Bronchial epithelial cell (primary cell): Measurements from ENCODE around the gene MPZL1. TPM values are rescaled to one million over a fixed set of nuclear protein-coding genes. Genes with fewer than 3 reads are reported as not detected.
A peak's percentile ranks its signal among the peaks of the same experiment; 100 is the strongest.

ENCODE experiments used
- DNase-seq: peaks from one replicate; pipeline ENCODE4 v3.0.0-alpha.2; 2010; ENCODE audit warnings: low read depth
- FAIRE-seq: peaks from 2 replicates; lab custom pipeline; 2011; peaks lifted over from hg19 to GRCh38; lab: Jason Lieb, UNC
- H3K27me3 ChIP-seq: 2 replicates; pipeline ENCODE4 v1.5.1; 2011; ENCODE audit warnings: low read length; ENCODE audit not compliant: control insufficient read depth, insufficient read depth
- H3K36me3 ChIP-seq: 2 replicates; pipeline ENCODE4 v1.5.1; 2011; ENCODE audit warnings: low read length; ENCODE audit not compliant: control insufficient read depth, insufficient read depth
- H3K4me3 ChIP-seq: 2 replicates; pipeline ENCODE4 v1.5.1; 2011; ENCODE audit warnings: mild to moderate bottlenecking, low read depth, low read length, control low read depth
- CTCF ChIP-seq: IDR thresholded peaks from 2 replicates; pipeline ENCODE4 v1.5.1; 2011; ENCODE audit warnings: mild to moderate bottlenecking, moderate library complexity, low read length, control low read depth, inconsistent platforms; ENCODE audit not compliant: insufficient read depth, severe bottlenecking
- total RNA-seq: library from RNA; depleted of rRNA; stranded (reverse); fragments of >200 nt; gene quantifications from 2 replicates; pipeline ENCODE4 v1.2.1, GENCODE V29; 2014

Gene MPZL1
- total RNA-seq, 1 donor from 2014 or later, result 95.6 TPM

GRCh38 chr1:167774710-167775109 is 52.9 kb downstream of the MPZL1 start:
- H3K4me3 ChIP-seq, result no peak overlapping the region
- no peaks in the 10 kb centered on the region for H3K27me3 ChIP-seq
- H3K36me3 ChIP-seq, result peaks cover 14% of the 10 kb centered on the region
- FAIRE-seq (no peak), DNase-seq (peak; percentile 59)
- TF ChIP-seq CTCF, result no peak

DNA sequence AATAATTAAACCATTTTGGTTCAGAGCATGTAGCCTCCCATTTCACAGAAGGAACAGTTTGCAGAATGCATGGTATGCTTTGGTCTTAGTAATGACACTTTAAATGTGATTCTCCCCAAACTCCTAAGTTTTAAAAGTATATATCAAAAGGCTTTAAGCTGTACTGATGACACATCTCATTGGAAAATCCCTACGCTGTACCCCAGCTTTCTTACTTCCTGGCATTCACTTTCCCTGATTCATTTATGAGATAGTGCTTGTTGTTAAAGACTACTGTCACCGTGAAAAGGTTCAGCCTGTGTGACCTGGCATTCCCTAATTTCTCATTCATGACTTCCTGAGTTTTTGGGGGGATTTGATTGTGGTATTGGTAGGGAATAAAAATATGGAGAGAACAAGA is 53.4 kb downstream of the MPZL1 start:
- DNase-seq (peak; percentile 62), FAIRE-seq (no peak)
- TF ChIP-seq CTCF, result no peak
- Histone ChIP-seq H3K36me3 (peaks cover 12% of the 10 kb centered on the region), H3K27me3 (no peaks in the 10 kb centered on the region), H3K4me3 (no peak overlapping the region)

DNA sequence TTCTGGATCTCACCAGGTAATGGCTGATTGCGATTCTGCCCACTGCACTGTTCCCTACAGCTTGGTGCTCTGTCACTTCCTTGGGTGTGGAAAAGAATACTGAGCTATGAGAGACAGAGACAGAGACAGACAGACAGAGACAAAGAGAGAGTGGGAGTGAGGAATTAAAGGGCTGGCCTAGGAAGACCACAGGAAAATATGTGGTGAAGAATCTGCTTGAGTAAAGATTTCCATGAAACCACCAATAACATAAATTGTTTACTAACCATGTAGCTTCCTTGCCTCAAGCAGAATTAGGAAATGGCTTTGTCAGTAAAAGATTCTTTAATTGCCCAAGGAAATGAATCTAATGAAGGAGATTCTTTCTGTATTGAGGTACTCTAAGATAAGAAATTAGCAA is 54.4 kb downstream of the MPZL1 start:
- no peak for TF ChIP-seq CTCF
- DNase-seq, result no peak
- FAIRE-seq, result peak; percentile 90
- peaks cover 9% of the 10 kb centered on the region for H3K36me3 ChIP-seq
- no peaks in the 10 kb centered on the region for H3K27me3 ChIP-seq
- H3K4me3 ChIP-seq, result no peak overlapping the region

DNA sequence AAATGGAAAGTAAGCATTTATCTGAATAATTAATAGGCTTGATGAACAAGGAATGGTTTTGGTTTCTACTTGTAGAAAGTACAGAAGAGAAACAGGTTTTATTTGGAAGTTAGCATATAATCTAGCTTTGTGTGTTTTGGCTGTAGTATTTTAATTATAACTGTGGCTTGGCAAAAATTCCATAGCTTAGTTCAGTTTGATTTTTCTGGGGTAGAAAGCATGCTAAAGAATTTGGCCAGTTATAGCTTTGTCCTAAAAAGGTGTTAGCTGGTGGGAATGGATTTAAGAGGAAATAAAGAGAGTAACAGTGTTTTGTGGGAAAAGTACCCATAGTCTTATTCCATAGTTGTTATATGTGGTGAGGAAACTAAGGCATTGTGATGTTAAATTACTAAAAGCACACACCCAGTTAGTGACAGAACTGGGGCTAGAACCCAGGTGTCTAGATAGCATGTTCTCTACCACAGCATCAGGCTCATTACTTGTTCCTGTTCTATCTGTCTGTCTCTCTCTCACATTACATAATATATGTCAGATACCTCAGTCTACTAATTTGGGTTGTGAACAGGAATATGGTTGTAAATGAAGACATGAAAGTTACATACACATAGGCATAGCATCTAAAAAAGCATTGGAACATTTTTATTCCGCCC is 55.0 kb downstream of the MPZL1 start:
- Histone ChIP-seq H3K27me3 (no peaks in the 10 kb centered on the region), H3K4me3 (no peak overlapping the region), H3K36me3 (peaks cover 8% of the 10 kb centered on the region)
- FAIRE-seq (no peak), DNase-seq (no peak)
- TF ChIP-seq CTCF, result no peak

GRCh38 chr1:167777269-167777650 is 55.5 kb downstream of the MPZL1 start:
- Histone ChIP-seq H3K4me3 (no peak overlapping the region), H3K36me3 (peaks cover 7% of the 10 kb centered on the region), H3K27me3 (no peaks in the 10 kb centered on the region)
- no peak for FAIRE-seq
- DNase-seq, result no peak
- TF ChIP-seq CTCF, result no peak

DNA sequence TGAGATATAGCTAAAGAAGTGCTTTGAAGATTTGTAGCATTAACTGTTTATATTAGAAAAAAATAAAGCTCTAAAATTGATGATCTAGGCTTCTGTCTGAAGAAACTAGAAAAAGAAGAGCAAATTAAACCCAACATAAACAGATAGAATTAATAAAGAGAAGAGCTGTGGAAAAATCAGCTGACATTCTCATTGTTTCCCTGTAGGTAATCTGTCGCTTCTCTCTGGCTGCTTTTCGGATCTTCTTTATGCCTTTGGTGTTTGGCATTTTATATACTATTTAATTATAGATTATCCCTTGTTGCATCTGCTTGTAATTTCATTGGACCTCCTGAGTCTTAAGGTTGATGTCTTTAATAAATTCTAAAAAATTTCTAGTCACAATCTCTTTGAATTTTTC is 59.8 kb downstream of the MPZL1 start:
- no peak for TF ChIP-seq CTCF
- Histone ChIP-seq H3K36me3 (peaks cover 6% of the 10 kb centered on the region), H3K4me3 (no peak overlapping the region), H3K27me3 (no peaks in the 10 kb centered on the region)
- FAIRE-seq (no peak), DNase-seq (no peak)
